K562 (cell line): ENCODE data around the gene PRR20A. TPM values are rescaled to one million over a fixed set of nuclear protein-coding genes. Genes with fewer than 3 reads are reported as not detected.

ENCODE experiments used
- ATAC-seq: fragments of 200-7000 bp; cut with Tn5 transposase; 3 replicates; pipeline ENCODE4 v1.9.1; 2020; ENCODE audit warnings: moderate library complexity
- BruUV-seq: library from RNA; stranded (reverse); fragments of 400-500 nt; replicated peaks from 2 replicates; lab custom pipeline; 2021; lab: Mats Ljungman, UMichigan
- CTCF ChIA-PET: fragments of 300-600 bp; formaldehyde crosslinking; extraction: SDS; loops from one replicate; lab custom pipeline; 2021; ENCODE audit warnings: low intra/inter-chr PET ratio; lab: Yijun Ruan, JAX
- POLR2A ChIA-PET: fragments of 300-600, 350-650 bp; sonication (Branson Sonifier 250); formaldehyde crosslinking; extraction: SDS; loops from one replicate; lab custom pipeline; 2021; ENCODE audit warnings: antibody characterized with exemption, inconsistent platforms; lab: Yijun Ruan, JAX
- DNase-seq, 4 experiments: peaks; one replicate each; pipeline versions ENCODE4 v3.0.0 to v3.0.0-alpha.2; 2011 to 2018; ENCODE audit warnings: low spot score in 3 of 4, mixed read lengths in 3 of 4; ENCODE audit errors: extremely low read depth in 1 of 4
- FAIRE-seq: peaks from 2 replicates; lab custom pipeline; 2011; peaks lifted over from hg19 to GRCh38; lab: Jason Lieb, UNC
- H2AFZ ChIP-seq: 2 replicates; pipeline ENCODE4 v1.6.0; 2011; ENCODE audit warnings: low read depth, low read length, control low read depth, inconsistent platforms
- H3K27ac ChIP-seq: fragments of 200-600 bp; 3 replicates; pipeline ENCODE4 v1.8.0; 2011; ENCODE audit warnings: low read depth, mild to moderate bottlenecking, control low read depth, inconsistent platforms, low read length, moderate library complexity, mixed read lengths; ENCODE audit errors: extremely low read depth
- H3K27me3 ChIP-seq, 2 experiments: fragments of 300-600 bp in 1 of 2; 2 replicates in 1 of 2; 3 replicates in 1 of 2; pipeline versions ENCODE4 v1.6.0 to v1.8.0; 2011; ENCODE audit warnings: inconsistent platforms in 2 of 2, low read length in 2 of 2, mild to moderate bottlenecking in 1 of 2, mixed read lengths in 1 of 2, moderate library complexity in 1 of 2; ENCODE audit not compliant: control insufficient read depth in 2 of 2, insufficient read depth in 2 of 2
- H3K36me3 ChIP-seq: fragments of 300-600 bp; 3 replicates; pipeline ENCODE4 v1.8.0; 2011; ENCODE audit warnings: mild to moderate bottlenecking, low read length, inconsistent platforms; ENCODE audit not compliant: control insufficient read depth, insufficient read depth
- H3K4me1 ChIP-seq, 2 experiments: fragments of 200-600 bp in 1 of 2; replicated peaks in 1 of 2; 2 replicates in 1 of 2; 3 replicates in 1 of 2; pipeline versions ENCODE4 v1.5.1 to v1.8.0; 2011; ENCODE audit warnings: inconsistent platforms in 2 of 2, low read length in 2 of 2, mild to moderate bottlenecking in 1 of 2, mixed read lengths in 1 of 2, moderate library complexity in 1 of 2; ENCODE audit not compliant: control insufficient read depth in 2 of 2, insufficient read depth in 2 of 2
- H3K4me2 ChIP-seq: 2 replicates; pipeline ENCODE4 v1.6.1; 2011; ENCODE audit warnings: low read length, control low read depth, inconsistent platforms, mixed read lengths; ENCODE audit not compliant: insufficient read depth
- H3K4me3 ChIP-seq: fragments of 200-600 bp; sonication (generic), shearing (Covaris generic); 2 replicates; pipeline ENCODE4 v1.5.1; 2016; ENCODE audit warnings: control low read depth, inconsistent platforms
- H3K79me2 ChIP-seq: fragments of 200-600 bp; 3 replicates; pipeline ENCODE4 v1.8.0; 2011; ENCODE audit warnings: low read length, inconsistent platforms; ENCODE audit not compliant: control insufficient read depth, insufficient read depth
- H3K9ac ChIP-seq, 2 experiments: 2 replicates each; pipeline versions ENCODE4 v1.6.0 to v1.6.1; 2011; ENCODE audit warnings: low read depth in 2 of 2, low read length in 2 of 2, control low read depth in 1 of 2, inconsistent platforms in 1 of 2, mild to moderate bottlenecking in 1 of 2, mixed read lengths in 1 of 2; ENCODE audit not compliant: insufficient read depth in 1 of 2
- H3K9me1 ChIP-seq: one replicate; pipeline ENCODE4 v1.6.0; 2011; ENCODE audit warnings: inconsistent platforms, mild to moderate bottlenecking, low read length, moderate library complexity; ENCODE audit not compliant: control insufficient read depth, insufficient read depth
- H3K9me3 ChIP-seq: replicated peaks from 2 replicates; pipeline ENCODE4 v1.5.1; 2011; ENCODE audit warnings: low read depth, low read length, inconsistent platforms; ENCODE audit not compliant: control insufficient read depth, insufficient read depth
- H4K20me1 ChIP-seq: replicated peaks from 2 replicates; pipeline ENCODE4 v1.6.1; 2011; ENCODE audit warnings: low read length, inconsistent platforms, mixed read lengths; ENCODE audit not compliant: control insufficient read depth, insufficient read depth
- NFATC3 ChIP-seq: fragments of 450-650 bp; IDR thresholded peaks from 2 replicates; pipeline ENCODE4 v1.6.1; 2017; ENCODE audit warnings: mild to moderate bottlenecking
- TEAD1 ChIP-seq, 2 experiments: fragments of 450-650 bp in 1 of 2; sonication (generic) in 1 of 2; formaldehyde crosslinking; IDR thresholded peaks; 2 replicates each; pipeline versions ENCODE4 v1.4.0 to v1.8.0; 2020 to 2022; ENCODE audit warnings: mild to moderate bottlenecking in 2 of 2, missing genetic modification reagents in 1 of 2
- ZNF143 ChIP-seq: sonication (generic); formaldehyde crosslinking; IDR thresholded peaks from 2 replicates; pipeline ENCODE4 v1.9.0; 2022; ENCODE audit warnings: mild to moderate bottlenecking, missing genetic modification reagents
- WGBS: fragments of 100-300 bp; shearing (Covaris generic); methylation state at CpG from one replicate; pipeline ENCODE4 v1.1.6; 2016; ENCODE audit warnings: low coverage, mixed read lengths; ENCODE audit not compliant: insufficient coverage; ENCODE audit errors: missing lambda C conversion rate; 5-methylcytosine and 5-hydroxymethylcytosine counted together
- in situ Hi-C: fragments of 300-500 bp; cut with MboI; formaldehyde crosslinking; loops from 4 replicates; pipeline ENCODE4 v1.15.0; 2018; ENCODE audit warnings: inconsistent platforms, mixed read lengths
- intact Hi-C: fragments of 100-400 bp; cut with micrococcal nuclease; formaldehyde crosslinking; loops from 2 replicates; pipeline ENCODE4 v1.14.2; 2022
- polyA plus RNA-seq, 8 experiments: library from polyadenylated mRNA; depleted of rRNA in 4 of 8; stranded (reverse) in 5 of 8; unstranded in 3 of 8; fragments of >200 nt; fragmentation: Nextera tagmentation in 2 of 8; fragmentation: Illumina TruSeq in 1 of 8; extraction: Ambion mirVana in 2 of 8; extraction: Trizol in 1 of 8; gene quantifications; 2 replicates each; pipeline versions ENCODE4 v1.2.1 to v1.2.3, GENCODE V29; 2011 to 2014; ENCODE audit warnings: inconsistent platforms in 1 of 8, missing spikeins in 1 of 8
- total RNA-seq, 7 experiments: library from RNA; depleted of rRNA in 6 of 7; stranded (reverse); fragments of >200 nt in 6 of 7; fragmentation: Illumina TruSeq in 2 of 7; extraction: Trizol in 2 of 7; gene quantifications; 2 replicates each; pipeline versions ENCODE4 v1.2.1 to v1.2.3, GENCODE V29; 2011 to 2021; ENCODE audit warnings: low replicate concordance in 1 of 7
- TF ChIP-seq, protein P1 (sequence below): fragments of 150-350 bp; IDR thresholded peaks from 2 replicates; pipeline ENCODE4 v1.6.1; 2014; ENCODE audit warnings: low read depth, mild to moderate bottlenecking, low read length, borderline replicate concordance
- TF ChIP-seq, protein P2 (sequence below): sonication (generic); formaldehyde crosslinking; IDR thresholded peaks from 2 replicates; pipeline ENCODE4 v1.9.0; 2022; ENCODE audit warnings: mild to moderate bottlenecking, missing genetic modification reagents
- TF ChIP-seq, protein P3 (sequence below): fragments of 250-450 bp; sonication (Bioruptor Pico); IDR thresholded peaks from 2 replicates; pipeline ENCODE4 v1.8.0; 2022; ENCODE audit warnings: inconsistent platforms, mild to moderate bottlenecking, moderate library complexity, borderline replicate concordance

Gene PRR20A
- total and polyA plus RNA-seq, 9 of the 15 experiments (the other 6 are each of a cell fraction or from before 2014, with no cell fraction given), result not detected

DNA sequence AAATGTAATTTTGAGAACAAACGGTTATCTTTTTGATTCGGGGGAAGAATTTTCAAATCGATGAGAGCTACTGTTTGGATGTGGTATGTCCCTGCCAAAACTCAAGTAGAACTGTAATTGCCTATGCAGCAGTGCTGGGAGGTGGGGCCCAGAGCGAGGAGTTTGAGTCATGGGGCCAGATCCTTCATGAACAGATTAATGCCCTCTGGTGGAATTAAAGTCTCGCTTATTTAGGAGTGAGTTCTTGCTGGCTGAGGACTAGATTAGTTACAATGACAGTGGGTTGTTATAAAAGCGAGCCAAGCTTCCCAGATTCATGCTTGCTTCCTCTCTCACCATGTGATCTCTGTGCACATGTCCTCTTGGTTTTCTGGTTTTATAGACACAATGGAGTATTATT, 11.8 kb upstream of the PRR20A start (continued):
- TF ChIP-seq, protein P1, sequence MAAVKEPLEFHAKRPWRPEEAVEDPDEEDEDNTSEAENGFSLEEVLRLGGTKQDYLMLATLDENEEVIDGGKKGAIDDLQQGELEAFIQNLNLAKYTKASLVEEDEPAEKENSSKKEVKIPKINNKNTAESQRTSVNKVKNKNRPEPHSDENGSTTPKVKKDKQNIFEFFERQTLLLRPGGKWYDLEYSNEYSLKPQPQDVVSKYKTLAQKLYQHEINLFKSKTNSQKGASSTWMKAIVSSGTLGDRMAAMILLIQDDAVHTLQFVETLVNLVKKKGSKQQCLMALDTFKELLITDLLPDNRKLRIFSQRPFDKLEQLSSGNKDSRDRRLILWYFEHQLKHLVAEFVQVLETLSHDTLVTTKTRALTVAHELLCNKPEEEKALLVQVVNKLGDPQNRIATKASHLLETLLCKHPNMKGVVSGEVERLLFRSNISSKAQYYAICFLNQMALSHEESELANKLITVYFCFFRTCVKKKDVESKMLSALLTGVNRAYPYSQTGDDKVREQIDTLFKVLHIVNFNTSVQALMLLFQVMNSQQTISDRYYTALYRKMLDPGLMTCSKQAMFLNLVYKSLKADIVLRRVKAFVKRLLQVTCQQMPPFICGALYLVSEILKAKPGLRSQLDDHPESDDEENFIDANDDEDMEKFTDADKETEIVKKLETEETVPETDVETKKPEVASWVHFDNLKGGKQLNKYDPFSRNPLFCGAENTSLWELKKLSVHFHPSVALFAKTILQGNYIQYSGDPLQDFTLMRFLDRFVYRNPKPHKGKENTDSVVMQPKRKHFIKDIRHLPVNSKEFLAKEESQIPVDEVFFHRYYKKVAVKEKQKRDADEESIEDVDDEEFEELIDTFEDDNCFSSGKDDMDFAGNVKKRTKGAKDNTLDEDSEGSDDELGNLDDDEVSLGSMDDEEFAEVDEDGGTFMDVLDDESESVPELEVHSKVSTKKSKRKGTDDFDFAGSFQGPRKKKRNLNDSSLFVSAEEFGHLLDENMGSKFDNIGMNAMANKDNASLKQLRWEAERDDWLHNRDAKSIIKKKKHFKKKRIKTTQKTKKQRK, result no peak

DNA sequence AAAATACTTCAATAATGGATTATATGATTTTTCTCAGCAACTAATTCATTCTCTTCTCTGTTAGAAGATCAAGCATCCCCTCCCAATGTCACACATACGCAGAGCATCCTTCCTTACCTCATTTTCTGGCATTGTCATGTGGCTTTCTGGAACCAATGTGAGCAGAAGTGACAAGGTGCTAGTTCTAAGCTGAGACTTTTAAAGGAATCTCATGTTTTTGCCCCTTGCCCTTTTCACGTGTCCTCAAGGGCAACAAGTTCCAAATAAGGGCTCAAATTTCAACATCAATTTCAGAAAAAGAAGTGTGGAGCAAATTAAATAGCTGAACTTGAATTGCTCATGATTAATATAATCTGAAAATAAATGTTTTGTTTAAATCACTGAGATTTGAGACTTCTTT, 4.6 kb upstream of the PRR20A start:
- ChIA-PET POLR2A (no interaction called here), CTCF (no interaction called here)
- intact Hi-C loops (no loop called here), in situ Hi-C loops (no loop called here)
- Histone ChIP-seq H3K4me2 (no peak overlapping the region), H3K27me3 (no peaks in the 10 kb centered on the region), H3K4me3 (no peak overlapping the region), H4K20me1 (no peaks in the 10 kb centered on the region), H3K27ac (no peak overlapping the region), H3K36me3 (no peaks in the 10 kb centered on the region), H3K9me3 (no peaks in the 10 kb centered on the region), H3K9me1 (no peaks in the 10 kb centered on the region), H3K79me2 (no peaks in the 10 kb centered on the region), H3K9ac (no peak overlapping the region), H3K4me1 (no peaks in the 10 kb centered on the region), H2AFZ (no peak overlapping the region)
- BruUV-seq, result no TSS peak
- FAIRE-seq (no peak), DNase-seq (no peak), ATAC-seq (no peak)
- TF ChIP-seq, protein P2, sequence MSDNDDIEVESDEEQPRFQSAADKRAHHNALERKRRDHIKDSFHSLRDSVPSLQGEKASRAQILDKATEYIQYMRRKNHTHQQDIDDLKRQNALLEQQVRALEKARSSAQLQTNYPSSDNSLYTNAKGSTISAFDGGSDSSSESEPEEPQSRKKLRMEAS (CRISPR knock-in tag), result no peak
- TF ChIP-seq NFATC3 (no peak), TEAD1 (CRISPR knock-in tag; IDR thresholded peaks at IDR 0.05) (no peak), ZNF143 (no peak)
- TF ChIP-seq, protein P3, sequence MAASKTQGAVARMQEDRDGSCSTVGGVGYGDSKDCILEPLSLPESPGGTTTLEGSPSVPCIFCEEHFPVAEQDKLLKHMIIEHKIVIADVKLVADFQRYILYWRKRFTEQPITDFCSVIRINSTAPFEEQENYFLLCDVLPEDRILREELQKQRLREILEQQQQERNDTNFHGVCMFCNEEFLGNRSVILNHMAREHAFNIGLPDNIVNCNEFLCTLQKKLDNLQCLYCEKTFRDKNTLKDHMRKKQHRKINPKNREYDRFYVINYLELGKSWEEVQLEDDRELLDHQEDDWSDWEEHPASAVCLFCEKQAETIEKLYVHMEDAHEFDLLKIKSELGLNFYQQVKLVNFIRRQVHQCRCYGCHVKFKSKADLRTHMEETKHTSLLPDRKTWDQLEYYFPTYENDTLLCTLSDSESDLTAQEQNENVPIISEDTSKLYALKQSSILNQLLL, result no peak
- WGBS, result 0% methylated on average over 2 of the region's 2 CpGs
